ENCODE data around the gene SLC18A3.

Gene SLC18A3

DNA sequence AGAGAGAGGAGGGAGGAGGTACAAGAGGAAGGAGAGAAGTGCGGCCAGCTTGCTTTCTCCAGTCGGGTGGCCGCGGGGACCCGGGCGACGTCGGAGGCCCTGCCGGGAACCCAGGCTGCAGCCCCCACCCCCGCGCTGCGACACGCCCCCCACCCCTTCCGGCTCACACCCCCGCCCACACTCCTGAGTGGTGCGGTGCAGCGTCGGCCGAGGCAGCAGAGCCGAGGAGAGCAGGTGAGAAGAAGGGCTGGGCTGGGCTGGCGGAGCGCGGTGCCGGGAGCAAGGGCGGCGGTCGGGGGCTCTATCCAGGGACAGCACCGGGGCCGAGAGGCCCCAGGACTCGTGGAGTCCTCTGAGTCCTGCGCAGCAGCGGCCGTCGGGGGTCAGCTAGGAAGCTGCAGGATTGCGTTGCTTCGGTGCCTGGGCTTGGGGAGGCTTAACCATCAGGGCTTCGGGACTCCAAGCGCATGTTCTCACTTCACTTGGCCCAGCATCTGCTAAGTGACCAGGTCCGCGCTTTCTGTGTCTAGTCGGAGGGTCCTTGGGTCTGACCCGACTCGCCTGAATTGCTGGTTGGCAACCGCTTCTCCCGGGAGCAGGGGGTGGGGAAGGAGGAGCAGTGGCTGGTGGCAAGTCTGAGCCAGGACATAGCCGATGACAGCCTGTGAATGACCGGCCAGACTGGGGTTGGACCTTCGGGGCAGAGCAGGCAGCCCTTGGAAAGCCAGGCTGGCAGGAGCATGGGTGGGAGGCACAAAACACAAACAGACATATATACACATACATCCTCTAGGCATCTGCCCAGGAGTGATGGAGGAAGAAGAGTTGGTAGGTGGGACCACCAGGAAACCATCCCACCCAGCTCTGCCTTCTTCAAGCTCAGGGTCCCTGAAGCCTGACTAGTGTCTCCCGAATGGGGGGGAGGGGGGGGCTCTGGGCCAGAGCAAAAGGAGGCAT lies 4.4 kb downstream of the SLC18A3 start:
- H3K4me3 ChIP-seq (ENCODE audit: low read depth, low read length), result no peak overlapping the region
- DNase-seq (ENCODE audit: low read depth), result no peak
- TF ChIP-seq, protein P1, sequence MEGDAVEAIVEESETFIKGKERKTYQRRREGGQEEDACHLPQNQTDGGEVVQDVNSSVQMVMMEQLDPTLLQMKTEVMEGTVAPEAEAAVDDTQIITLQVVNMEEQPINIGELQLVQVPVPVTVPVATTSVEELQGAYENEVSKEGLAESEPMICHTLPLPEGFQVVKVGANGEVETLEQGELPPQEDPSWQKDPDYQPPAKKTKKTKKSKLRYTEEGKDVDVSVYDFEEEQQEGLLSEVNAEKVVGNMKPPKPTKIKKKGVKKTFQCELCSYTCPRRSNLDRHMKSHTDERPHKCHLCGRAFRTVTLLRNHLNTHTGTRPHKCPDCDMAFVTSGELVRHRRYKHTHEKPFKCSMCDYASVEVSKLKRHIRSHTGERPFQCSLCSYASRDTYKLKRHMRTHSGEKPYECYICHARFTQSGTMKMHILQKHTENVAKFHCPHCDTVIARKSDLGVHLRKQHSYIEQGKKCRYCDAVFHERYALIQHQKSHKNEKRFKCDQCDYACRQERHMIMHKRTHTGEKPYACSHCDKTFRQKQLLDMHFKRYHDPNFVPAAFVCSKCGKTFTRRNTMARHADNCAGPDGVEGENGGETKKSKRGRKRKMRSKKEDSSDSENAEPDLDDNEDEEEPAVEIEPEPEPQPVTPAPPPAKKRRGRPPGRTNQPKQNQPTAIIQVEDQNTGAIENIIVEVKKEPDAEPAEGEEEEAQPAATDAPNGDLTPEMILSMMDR (conservative IDR thresholded peaks at IDR 0.05; ENCODE audit: low read depth, low read length), result no peak

DNA sequence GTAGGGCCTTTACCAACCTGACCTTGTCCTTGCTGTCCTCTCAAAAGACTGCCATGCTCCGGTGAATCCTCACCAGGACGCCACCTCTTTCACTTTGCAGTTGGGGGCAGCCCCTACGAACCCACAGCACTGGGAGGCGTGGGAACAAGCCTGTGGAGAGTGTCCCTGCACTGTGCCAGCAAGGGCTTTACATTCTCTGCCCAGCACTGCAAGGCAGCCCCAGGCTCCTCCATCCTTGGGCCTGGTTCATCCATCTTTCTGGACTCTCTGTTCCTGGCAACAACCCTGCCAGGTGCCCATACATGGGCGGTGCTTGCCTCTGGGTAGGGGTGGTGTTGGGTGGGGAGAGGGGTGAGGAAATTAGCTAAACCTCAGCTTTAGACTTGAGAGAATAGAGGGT lies 5.1 kb downstream of the SLC18A3 start:
- no peak overlapping the region for H3K4me3 ChIP-seq (ENCODE audit: low read depth, low read length)
- no peak for DNase-seq (ENCODE audit: low read depth)
- TF ChIP-seq, protein P1 (conservative IDR thresholded peaks at IDR 0.05; ENCODE audit: low read depth, low read length), result no peak

DNA sequence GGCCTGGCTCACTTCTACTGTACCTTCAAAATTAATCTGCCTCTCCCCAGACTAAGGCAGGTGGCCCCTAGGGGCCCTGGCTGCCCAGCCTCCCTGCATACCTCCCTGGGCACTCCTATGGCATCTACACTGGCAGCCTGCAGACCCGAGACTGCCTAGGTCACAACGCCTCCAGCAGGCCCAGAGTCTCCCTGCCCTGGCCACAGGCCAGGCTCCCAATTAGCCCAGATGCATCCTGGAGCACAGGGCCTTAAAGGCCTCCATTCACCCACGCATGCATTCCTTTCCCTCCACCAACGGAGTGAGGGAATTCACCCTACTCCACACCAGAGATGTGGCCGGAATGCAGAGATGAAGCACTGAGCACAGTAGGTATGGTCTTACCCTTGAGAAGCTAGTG lies 5.6 kb downstream of the SLC18A3 start:
- TF ChIP-seq, protein P1 (conservative IDR thresholded peaks at IDR 0.05; ENCODE audit: low read depth, low read length), result no peak
- DNase-seq (ENCODE audit: low read depth), result no peak
- H3K4me3 ChIP-seq (ENCODE audit: low read depth, low read length), result no peak overlapping the region

DNA sequence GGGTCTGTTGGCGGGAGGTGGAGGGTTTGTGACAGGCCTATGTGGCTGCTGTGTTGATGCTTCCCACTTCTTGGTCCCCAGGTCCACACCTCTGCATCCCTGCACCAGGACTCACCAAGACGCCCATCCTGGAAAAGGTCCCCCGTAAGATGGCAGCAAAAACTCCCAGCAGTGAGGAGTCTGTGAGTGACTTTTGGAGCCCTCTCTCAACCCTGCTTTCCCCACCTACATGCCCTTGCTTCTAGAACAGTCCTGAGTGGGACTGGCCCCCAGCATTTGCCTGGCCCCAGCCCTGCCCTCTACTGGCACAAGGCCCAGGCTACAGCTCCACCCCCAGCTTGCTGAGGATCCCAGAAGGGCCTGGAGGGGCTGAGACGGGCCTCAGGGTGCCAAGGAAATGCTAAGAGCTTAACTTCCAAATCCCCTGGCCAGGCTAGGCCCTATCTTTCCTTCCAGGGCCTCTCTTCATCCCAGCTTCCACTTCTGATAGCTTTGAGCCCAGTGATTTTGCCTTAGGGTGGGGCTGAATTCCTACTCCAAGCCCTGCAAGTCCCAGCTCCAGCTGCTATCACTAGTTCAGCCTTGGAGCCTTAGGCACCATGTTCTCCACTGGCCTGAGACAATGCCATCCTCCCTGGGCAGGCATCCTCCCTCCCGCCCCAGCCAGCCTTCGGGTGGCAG lies 6.5 kb downstream of the SLC18A3 start:
- H3K4me3 ChIP-seq (ENCODE audit: low read depth, low read length), result no peak overlapping the region
- DNase-seq (ENCODE audit: low read depth), result no peak
- TF ChIP-seq, protein P1 (conservative IDR thresholded peaks at IDR 0.05; ENCODE audit: low read depth, low read length), result no peak

DNA sequence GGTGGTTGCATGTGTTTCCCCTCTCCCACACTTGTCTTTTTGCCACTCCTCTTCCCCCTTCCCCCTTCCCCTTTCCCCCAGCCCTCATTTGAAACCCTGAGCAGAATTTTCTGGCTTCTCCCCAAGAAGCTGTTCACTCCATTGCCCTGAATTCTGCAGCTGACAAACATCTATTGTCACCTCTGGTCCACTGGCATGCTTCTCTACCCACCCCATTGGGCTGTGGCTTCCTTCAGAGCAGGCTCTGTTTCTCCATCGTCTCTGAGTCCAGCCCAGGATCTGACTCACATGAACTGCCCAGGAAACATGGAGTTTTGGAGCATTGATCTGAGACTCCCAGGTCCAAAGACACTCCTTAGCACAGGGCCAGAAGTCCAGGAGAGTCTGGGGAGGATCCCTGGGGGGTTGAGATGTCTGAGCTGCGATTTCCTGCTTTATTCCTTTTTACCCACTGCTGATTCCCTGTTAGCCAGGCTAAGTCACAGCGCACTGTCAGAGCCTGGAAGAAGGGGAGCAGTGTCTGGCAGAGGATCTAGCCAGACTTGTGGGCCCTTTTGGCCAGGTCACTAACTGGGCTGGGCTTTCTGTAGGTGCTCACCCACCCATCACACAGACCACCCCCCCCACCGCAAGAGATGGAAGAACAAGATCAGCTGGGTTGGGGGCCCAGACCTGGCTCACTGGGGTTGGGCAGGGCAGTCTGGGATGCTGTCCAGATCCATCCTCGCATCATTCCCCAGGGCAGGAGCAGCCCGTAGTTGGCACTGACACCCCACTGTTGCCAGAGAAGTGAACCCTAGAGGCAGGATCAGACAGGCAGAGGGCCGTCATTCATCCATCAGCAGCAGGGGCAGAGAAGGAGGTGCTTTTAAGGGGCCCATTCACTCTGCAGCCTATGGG lies 7.3 kb downstream of the SLC18A3 start:
- TF ChIP-seq, protein P1 (conservative IDR thresholded peaks at IDR 0.05; ENCODE audit: low read depth, low read length), result no peak
- no peak overlapping the region for H3K4me3 ChIP-seq (ENCODE audit: low read depth, low read length)
- no peak for DNase-seq (ENCODE audit: low read depth)

DNA sequence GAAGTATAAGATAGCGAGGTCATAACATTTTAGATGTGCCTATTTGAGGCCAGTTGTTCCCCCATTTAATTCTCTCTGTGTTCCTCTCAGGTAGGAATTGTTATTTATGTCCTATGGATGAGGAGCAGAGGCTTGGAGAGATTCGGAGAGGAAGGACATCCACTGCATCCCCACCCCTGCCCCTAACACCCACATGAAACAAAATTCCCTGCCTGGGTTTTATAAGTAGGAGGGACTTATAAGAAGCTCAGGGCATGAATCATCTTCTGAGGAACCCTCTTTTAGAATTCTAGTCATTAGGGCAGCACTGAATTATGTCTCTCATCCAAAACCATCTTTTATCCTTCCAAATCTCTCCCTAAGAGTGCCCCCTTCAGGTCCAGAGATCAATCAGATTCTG lies 8.7 kb downstream of the SLC18A3 start:
- no peak overlapping the region for H3K4me3 ChIP-seq (ENCODE audit: low read depth, low read length)
- no peak for DNase-seq (ENCODE audit: low read depth)
- TF ChIP-seq, protein P1 (conservative IDR thresholded peaks at IDR 0.05; ENCODE audit: low read depth, low read length), result no peak
